Measurements from ENCODE around the gene CSNK1D. TPM values are rescaled to one million over a fixed set of nuclear protein-coding genes. Genes with fewer than 3 reads are reported as not detected.

Gene CSNK1D
- total and polyA plus RNA-seq, 8 donors = 55.9 to 180 (median 89.1) TPM

- H3K36me3 ChIP-seq = no peaks in the 10 kb centered on the region
- 72 to 86% (median 82%) methylated on average over 9 of the region's 9 CpGs for WGBS, 5 donors
- no peak for DNase-seq
- peaks cover 26 to 69% (median 49%) of the 10 kb centered on the region in 4 donors for H3K4me1 ChIP-seq
- TF ChIP-seq CTCF (IDR thresholded peaks at IDR 0.05) (no peak), EP300 (IDR thresholded peaks at IDR 0.05) (no peak), POLR2AphosphoS5 (IDR thresholded peaks at IDR 0.05) (no peak), POLR2A (IDR thresholded peaks at IDR 0.05) (no peak)
- H3K27ac ChIP-seq = peak overlapping the region; percentile 79 to 85 (median 84)
- no peaks in the 10 kb centered on the region for H3K9me3 ChIP-seq
- no peak overlapping the region for H3K4me3 ChIP-seq
- intact Hi-C loops (cut with DNase I; ENCODE audit: low total_unique reads) = no loop called here
- H3K27me3 ChIP-seq = no peaks in the 10 kb centered on the region
These were observed 13.7 kb upstream of the CSNK1D start for GRCh38 chr17:82287013-82287867.

- intact Hi-C loops (cut with DNase I; ENCODE audit: low total_unique reads) = no loop called here
- peaks cover 34 to 64% (median 50%) of the 10 kb centered on the region in 4 donors for H3K4me1 ChIP-seq
- H3K9me3 ChIP-seq = no peaks in the 10 kb centered on the region
- TF ChIP-seq POLR2A (IDR thresholded peaks at IDR 0.05) (no peak), POLR2AphosphoS5 (IDR thresholded peaks at IDR 0.05) (no peak), CTCF (IDR thresholded peaks at IDR 0.05) (no peak), EP300 (IDR thresholded peaks at IDR 0.05) (no peak)
- H3K27me3 ChIP-seq = no peaks in the 10 kb centered on the region
- H3K36me3 ChIP-seq = no peaks in the 10 kb centered on the region
- DNase-seq = no peak
- no peak overlapping the region for H3K4me3 ChIP-seq
- WGBS, 5 donors = 61 to 71% (median 66%) methylated on average over 8 of the region's 8 CpGs
- H3K27ac ChIP-seq = no peak overlapping the region
These were observed 11.6 kb upstream of the CSNK1D start for GRCh38 chr17:82285141-82285540.

DNA sequence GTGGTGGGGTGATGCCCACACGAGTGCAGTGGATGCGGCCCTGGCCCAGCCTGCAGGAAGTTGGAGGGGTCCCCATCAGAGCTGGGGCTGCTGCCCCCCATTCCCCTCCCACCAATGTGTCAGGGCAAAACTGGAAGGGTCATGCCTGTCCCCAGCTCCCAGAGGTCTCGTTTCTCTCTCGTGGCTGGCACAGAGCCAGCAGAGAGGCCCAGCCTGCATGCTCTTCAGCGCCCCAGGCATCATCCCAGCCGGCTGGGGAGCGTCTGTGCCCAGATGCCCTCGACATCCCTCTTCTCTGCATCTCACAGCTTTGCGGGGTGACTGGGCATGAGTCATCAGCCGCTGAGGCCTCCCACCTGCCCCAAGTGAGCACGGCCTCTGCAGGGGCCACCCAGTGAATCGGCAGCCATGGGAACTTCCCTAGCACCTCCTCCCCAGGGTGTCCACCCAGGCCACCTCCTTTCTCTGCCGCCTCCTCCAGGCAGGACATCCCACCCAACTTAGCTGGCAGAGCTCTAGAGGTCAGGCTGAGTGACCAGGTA lies 9.8 kb upstream of the CSNK1D start:
- DNase-seq = peak in 1 of 2 donors; percentile 55
- Histone ChIP-seq H3K36me3 (peaks cover 0 to under 1% (median 0%) of the 10 kb centered on the region in 4 donors), H3K27me3 (no peaks in the 10 kb centered on the region), H3K4me3 (no peak overlapping the region), H3K4me1 (peaks cover 29 to 55% (median 43%) of the 10 kb centered on the region in 4 donors), H3K9me3 (no peaks in the 10 kb centered on the region), H3K27ac (peak overlapping the region in 1 of 5 donors; percentile 53)
- 30 to 54% (median 48%) methylated on average over 11 to 13 of the region's 13 CpGs for WGBS, 5 donors
- TF ChIP-seq POLR2AphosphoS5 (IDR thresholded peaks at IDR 0.05) (no peak), POLR2A (IDR thresholded peaks at IDR 0.05) (no peak), EP300 (IDR thresholded peaks at IDR 0.05) (no peak), CTCF (IDR thresholded peaks at IDR 0.05) (no peak)
- intact Hi-C loops (cut with DNase I; ENCODE audit: low total_unique reads) = no loop called here

DNA sequence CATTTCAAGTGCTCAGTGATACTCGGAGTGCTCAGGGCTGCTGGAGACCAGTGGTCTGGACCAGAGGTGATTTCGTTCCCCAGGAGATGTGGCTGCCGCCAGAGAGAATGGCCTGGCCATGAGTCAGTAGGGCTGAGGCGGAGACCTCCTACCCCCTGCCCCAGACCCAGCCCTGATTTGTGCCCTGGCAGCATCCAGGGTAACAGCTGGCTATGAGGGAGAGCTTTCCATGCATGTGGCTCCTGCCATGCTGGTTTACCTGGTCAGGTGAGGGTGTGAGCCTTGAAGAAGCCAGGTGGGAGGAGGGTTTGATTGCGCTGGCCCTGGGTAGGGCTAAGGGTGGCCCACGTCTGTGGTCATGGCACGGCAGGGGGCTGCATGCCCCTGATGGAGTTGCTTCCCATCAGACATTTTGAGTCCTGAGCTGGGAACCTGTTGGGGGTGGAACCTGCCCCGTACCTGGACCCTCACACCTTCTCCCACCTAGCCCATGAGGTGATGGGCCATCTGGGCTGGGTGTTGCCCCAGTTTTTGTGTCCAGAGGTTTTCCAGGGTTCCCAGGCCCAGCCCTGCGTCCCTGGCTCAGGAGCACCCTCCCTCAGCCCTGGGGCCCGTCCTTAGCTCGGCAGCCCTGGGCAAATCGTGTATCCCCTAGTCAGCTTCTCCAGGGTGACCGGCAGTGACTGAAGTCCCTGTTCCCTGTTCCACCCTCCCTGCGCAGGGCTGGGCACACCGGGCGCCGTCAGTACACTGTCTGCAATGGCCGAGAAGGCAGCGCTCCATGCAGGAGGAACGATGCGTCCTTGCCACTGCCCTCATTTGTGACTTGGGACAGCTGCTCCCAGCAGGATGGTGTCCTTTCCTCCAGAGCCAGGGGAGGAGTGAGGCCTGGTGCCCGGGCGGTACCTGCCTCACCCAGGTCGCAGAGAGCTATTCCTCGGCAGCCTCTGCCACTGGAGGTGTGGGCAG lies 9.0 kb upstream of the CSNK1D start:
- WGBS, 5 donors = 70 to 86% (median 80%) methylated on average over 16 to 25 of the region's 25 CpGs
- no peak for TF ChIP-seq EP300 (IDR thresholded peaks at IDR 0.05)
- TF ChIP-seq CTCF (IDR thresholded peaks at IDR 0.05) = no peak
- no peak for TF ChIP-seq POLR2AphosphoS5 (IDR thresholded peaks at IDR 0.05)
- TF ChIP-seq POLR2A (IDR thresholded peaks at IDR 0.05) = no peak
- H3K4me1 ChIP-seq = peaks cover 23 to 55% (median 35%) of the 10 kb centered on the region in 4 donors
- H3K27ac ChIP-seq = peak overlapping the region in 4 of 5 donors; percentile 22 to 68 (median 42)
- intact Hi-C loops (cut with DNase I; ENCODE audit: low total_unique reads) = no loop called here
- no peaks in the 10 kb centered on the region for H3K9me3 ChIP-seq
- no peak for DNase-seq
- H3K27me3 ChIP-seq = no peaks in the 10 kb centered on the region
- peaks cover 0 to 6% (median 3%) of the 10 kb centered on the region in 4 donors for H3K36me3 ChIP-seq
- H3K4me3 ChIP-seq = no peak overlapping the region

Measured in stomach (tissue), 9 donors.